Measurements from ENCODE around the gene ADAP1. TPM values are rescaled to one million over a fixed set of nuclear protein-coding genes. Genes with fewer than 3 reads are reported as not detected.

ADAP1 gene
- total RNA-seq, 2 experiments from 2014 or later, result 6.8 to 7.2 TPM

DNA sequence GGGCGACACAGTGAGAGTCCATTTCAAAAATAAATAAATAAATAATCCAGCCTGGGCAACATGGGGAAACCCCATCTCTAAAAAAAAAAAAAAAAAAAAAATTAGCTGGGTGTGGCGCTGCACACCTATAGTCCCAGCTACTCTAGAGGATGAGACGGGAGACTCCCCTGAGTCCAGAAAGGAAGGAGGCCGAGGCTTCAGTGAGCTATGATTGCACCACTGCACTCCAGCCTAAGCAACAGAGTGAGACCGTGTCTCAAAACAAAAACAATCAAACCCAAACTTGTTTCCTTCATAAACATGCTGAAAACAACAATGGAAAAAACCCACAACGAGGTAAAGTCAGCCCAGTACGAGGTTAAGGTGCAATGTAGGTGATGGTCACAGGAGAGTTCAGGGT, 19.7 kb upstream of the ADAP1 start:
- H3K27me3 ChIP-seq (ENCODE audit: control insufficient read depth in 1 of 2, insufficient read depth in 2 of 2, low read length in 2 of 2), result no peaks in the 10 kb centered on the region
- H3K4me3 Mint-ChIP-seq, result peak overlapping the region; percentile 91
- H3K9me3 Mint-ChIP-seq, result no peaks in the 10 kb centered on the region
- peaks cover 0 to 6% of the 10 kb centered on the region in 2 experiments for H3K9me3 ChIP-seq (ENCODE audit: control insufficient read depth in 1 of 2, insufficient read depth in 1 of 2, low read length in 2 of 2)
- H3K27ac Mint-ChIP-seq, result peak overlapping the region; percentile 94
- ChIA-PET CTCF (interaction anchor here (1.0 to 5.4 kb wide), 6 partner anchors 8 to 92 kb away, joined by 3 to 57 read pairs (median 8); partner anchors contain the start of gene GPR146), POLR2A (interaction anchor here (0.7 to 3.5 kb wide), 10 partner anchors 9 to 612 kb away, joined by 3 to 79 read pairs (median 8); partner anchors contain the start of gene GET4)
- peaks cover 28% of the 10 kb centered on the region for H3K4me1 ChIP-seq (ENCODE audit: insufficient read depth, low read length)
- intact Hi-C loops (cut with DNase I, micrococcal nuclease), result loop anchor here in 1 of 2 experiments (1.0 to 5.0 kb wide), 3 partner anchors 51 to 187 kb away; partner anchors contain the start of gene ZFAND2A
- H3K27ac ChIP-seq (ENCODE audit: low read depth in 1 of 2, low read length in 2 of 2), result no peak overlapping the region
- peak overlapping the region; percentile 87 for H3K4me3 ChIP-seq (ENCODE audit: low read length)
- TF ChIP-seq, protein P1, sequence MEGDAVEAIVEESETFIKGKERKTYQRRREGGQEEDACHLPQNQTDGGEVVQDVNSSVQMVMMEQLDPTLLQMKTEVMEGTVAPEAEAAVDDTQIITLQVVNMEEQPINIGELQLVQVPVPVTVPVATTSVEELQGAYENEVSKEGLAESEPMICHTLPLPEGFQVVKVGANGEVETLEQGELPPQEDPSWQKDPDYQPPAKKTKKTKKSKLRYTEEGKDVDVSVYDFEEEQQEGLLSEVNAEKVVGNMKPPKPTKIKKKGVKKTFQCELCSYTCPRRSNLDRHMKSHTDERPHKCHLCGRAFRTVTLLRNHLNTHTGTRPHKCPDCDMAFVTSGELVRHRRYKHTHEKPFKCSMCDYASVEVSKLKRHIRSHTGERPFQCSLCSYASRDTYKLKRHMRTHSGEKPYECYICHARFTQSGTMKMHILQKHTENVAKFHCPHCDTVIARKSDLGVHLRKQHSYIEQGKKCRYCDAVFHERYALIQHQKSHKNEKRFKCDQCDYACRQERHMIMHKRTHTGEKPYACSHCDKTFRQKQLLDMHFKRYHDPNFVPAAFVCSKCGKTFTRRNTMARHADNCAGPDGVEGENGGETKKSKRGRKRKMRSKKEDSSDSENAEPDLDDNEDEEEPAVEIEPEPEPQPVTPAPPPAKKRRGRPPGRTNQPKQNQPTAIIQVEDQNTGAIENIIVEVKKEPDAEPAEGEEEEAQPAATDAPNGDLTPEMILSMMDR (IDR thresholded peaks at IDR 0.05), result no peak
- ATAC-seq (ENCODE audit: poor library complexity) (no peak), DNase-seq (no peak)
- peaks cover 17% of the 10 kb centered on the region for H3K4me1 Mint-ChIP-seq (ENCODE audit: low read depth)
- no peaks in the 10 kb centered on the region for H3K27me3 Mint-ChIP-seq
- peaks cover 39% of the 10 kb centered on the region for H3K36me3 Mint-ChIP-seq (ENCODE audit: low read depth)
- peaks cover 36% of the 10 kb centered on the region for H3K36me3 ChIP-seq (ENCODE audit: insufficient read depth, low read length)

DNA sequence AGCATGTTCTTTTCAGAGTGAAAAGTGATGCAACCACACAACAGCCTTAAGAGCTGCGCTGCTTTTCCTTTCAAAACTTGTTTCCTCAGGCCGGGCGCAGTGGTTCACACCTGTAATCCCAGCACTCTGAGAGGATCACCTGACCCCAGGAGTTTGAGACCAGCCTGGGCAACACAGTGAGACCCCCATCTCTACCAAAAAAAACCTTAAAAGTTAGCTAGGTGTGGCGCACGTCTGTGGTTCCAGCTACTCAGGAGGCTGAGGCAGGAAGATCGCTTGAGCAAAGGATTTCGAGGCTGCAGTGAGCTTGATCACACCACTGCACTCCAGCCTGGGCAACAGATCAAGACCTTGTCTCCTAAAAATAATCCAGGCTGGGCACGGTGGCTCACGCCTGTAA, 18.8 kb upstream of the ADAP1 start:
- Histone ChIP-seq H3K4me3 (ENCODE audit: low read length) (no peak overlapping the region), H3K27me3 (ENCODE audit: control insufficient read depth in 1 of 2, insufficient read depth in 2 of 2, low read length in 2 of 2) (no peaks in the 10 kb centered on the region), H3K9me3 (ENCODE audit: control insufficient read depth in 1 of 2, insufficient read depth in 1 of 2, low read length in 2 of 2) (no peaks in the 10 kb centered on the region), H3K4me1 (ENCODE audit: insufficient read depth, low read length) (peaks cover 28% of the 10 kb centered on the region), H3K27ac (ENCODE audit: low read depth in 1 of 2, low read length in 2 of 2) (no peak overlapping the region), H3K36me3 (ENCODE audit: insufficient read depth, low read length) (peaks cover 44% of the 10 kb centered on the region)
- CTCF ChIA-PET, result interaction anchor here (1.1 to 5.4 kb wide), 5 partner anchors 11 to 92 kb away, joined by 4 to 57 read pairs (median 9); partner anchors contain the start of gene GPR146
- peaks cover 17% of the 10 kb centered on the region for H3K4me1 Mint-ChIP-seq (ENCODE audit: low read depth)
- no peak overlapping the region for H3K27ac Mint-ChIP-seq
- POLR2A ChIA-PET, result interaction anchor here (0.9 to 3.5 kb wide), 2 partner anchors 14 to 51 kb away, joined by 3 to 79 read pairs; no protein-coding TSS in a partner anchor
- no peaks in the 10 kb centered on the region for H3K9me3 Mint-ChIP-seq
- intact Hi-C loops (cut with DNase I, micrococcal nuclease), result loop anchor here in 1 of 2 experiments (5.0 kb wide), 1 partner anchor 61 kb away; no protein-coding TSS in a partner anchor
- DNase-seq (no peak), ATAC-seq (ENCODE audit: poor library complexity) (no peak)
- H3K36me3 Mint-ChIP-seq (ENCODE audit: low read depth), result peaks cover 47% of the 10 kb centered on the region
- TF ChIP-seq, protein P1 (IDR thresholded peaks at IDR 0.05), result no peak
- H3K27me3 Mint-ChIP-seq, result no peaks in the 10 kb centered on the region
- peak overlapping the region; percentile 62 for H3K4me3 Mint-ChIP-seq

DNA sequence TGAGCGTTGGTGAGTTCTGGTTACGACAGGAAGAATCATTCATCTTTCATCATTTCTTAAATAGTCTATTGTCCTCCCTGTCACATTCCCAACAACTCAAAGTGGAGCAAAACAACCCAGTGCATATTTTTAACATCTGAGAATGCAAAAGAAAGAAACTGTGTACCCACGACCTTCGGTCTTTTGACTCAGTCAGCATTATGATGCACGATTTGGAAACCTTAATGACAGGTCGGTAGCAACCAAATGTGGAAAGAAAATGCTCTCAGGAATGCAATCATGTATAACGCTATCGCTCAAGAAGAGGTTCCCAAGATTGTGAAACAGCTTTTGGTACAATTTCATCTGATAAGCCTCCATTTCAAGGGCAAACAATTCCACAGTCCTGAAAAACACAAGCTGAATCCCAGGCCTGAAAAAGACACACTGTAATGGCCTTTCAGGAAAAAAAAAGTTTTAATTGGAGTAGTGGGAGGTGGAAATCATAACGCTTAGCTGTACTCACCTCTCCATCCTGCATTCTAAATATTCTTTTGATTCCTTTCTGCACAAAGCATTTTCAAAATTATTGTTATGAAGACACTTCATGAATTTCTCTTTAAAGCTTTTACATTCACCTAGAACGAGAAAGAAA, 18.3 kb upstream of the ADAP1 start:
- ChIA-PET POLR2A (interaction anchor here (0.7 to 3.5 kb wide), 3 partner anchors 10 to 50 kb away, joined by 3 to 79 read pairs (median 3); no protein-coding TSS in a partner anchor), CTCF (interaction anchor here (1.1 to 5.4 kb wide), 5 partner anchors 10 to 93 kb away, joined by 4 to 57 read pairs (median 9); partner anchors contain the start of gene GPR146)
- H3K9me3 ChIP-seq (ENCODE audit: control insufficient read depth in 1 of 2, insufficient read depth in 1 of 2, low read length in 2 of 2), result peaks cover 0 to 1% of the 10 kb centered on the region in 2 experiments
- no peaks in the 10 kb centered on the region for H3K27me3 ChIP-seq (ENCODE audit: control insufficient read depth in 1 of 2, insufficient read depth in 2 of 2, low read length in 2 of 2)
- intact Hi-C loops (cut with DNase I, micrococcal nuclease), result loop anchor here in 1 of 2 experiments (5.0 kb wide), 1 partner anchor 60 kb away; no protein-coding TSS in a partner anchor
- DNase-seq, result no peak
- no peak overlapping the region for H3K27ac ChIP-seq (ENCODE audit: low read depth in 1 of 2, low read length in 2 of 2)
- H3K27me3 Mint-ChIP-seq, result no peaks in the 10 kb centered on the region
- no peak overlapping the region for H3K27ac Mint-ChIP-seq
- no peaks in the 10 kb centered on the region for H3K9me3 Mint-ChIP-seq
- H3K4me1 Mint-ChIP-seq (ENCODE audit: low read depth), result peaks cover 19% of the 10 kb centered on the region
- peak overlapping the region; percentile 62 for H3K4me3 Mint-ChIP-seq
- H3K36me3 Mint-ChIP-seq (ENCODE audit: low read depth), result peaks cover 52% of the 10 kb centered on the region
- ATAC-seq (ENCODE audit: poor library complexity), result no peak
- H3K4me1 ChIP-seq (ENCODE audit: insufficient read depth, low read length), result peaks cover 28% of the 10 kb centered on the region
- H3K36me3 ChIP-seq (ENCODE audit: insufficient read depth, low read length), result peaks cover 49% of the 10 kb centered on the region
- TF ChIP-seq, protein P1 (IDR thresholded peaks at IDR 0.05), result no peak
- no peak overlapping the region for H3K4me3 ChIP-seq (ENCODE audit: low read length)
